ENCODE measurements around the gene ZNF581.

ZNF581 gene

GRCh38 chr19:55679343-55680257 lies 36.2 kb downstream of the ZNF581 start:
- DNase-seq (ENCODE audit: low read depth in 2 of 2) = no peak

DNA sequence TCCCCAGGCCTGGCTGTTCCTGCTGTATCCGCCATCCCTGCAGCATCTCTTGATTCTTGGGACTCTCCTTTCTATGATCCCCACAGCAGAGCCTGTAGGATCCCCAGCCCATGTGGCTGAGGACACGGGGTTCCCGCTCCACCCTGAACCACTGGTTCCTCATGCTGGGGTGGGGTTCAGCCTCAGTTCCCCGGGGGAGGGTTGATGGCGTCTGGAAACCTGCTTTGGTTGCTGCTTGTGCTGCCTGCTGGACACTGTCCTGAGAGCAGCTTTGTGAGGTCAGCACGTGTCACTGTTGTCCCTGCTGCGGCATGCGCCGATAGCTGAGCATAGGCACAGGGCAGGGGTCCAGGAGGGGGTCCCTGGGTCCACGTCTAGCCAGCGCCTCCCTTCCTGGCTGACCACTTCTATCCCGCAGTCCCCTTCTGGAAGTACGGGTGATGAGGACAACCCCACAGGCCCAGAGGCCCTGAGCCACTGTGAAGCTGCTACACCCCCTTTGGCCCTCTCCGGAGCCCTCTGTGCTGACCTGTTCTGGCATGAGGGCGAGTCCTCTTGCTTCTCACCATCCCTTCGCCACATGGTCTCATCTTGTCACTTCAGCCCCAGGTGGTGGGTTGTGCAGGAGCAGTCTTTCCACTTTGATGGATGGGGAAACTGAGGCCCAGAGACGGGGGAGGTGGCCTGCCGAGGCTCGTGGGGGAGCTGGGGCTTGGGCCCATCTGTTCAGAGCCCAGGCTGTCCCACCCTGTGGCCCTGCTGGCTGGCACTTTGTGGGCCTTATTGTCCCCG lies 37.1 kb downstream of the ZNF581 start:
- DNase-seq (ENCODE audit: low read depth in 2 of 2) = no peak

- no peak for DNase-seq (ENCODE audit: low read depth in 2 of 2)
Measured at GRCh38 chr19:55681131-55682092, 38.0 kb downstream of the ZNF581 start.

GRCh38 chr19:55683449-55684261 lies 40.2 kb downstream of the ZNF581 start:
- DNase-seq (ENCODE audit: low read depth in 2 of 2) = no peak

DNA sequence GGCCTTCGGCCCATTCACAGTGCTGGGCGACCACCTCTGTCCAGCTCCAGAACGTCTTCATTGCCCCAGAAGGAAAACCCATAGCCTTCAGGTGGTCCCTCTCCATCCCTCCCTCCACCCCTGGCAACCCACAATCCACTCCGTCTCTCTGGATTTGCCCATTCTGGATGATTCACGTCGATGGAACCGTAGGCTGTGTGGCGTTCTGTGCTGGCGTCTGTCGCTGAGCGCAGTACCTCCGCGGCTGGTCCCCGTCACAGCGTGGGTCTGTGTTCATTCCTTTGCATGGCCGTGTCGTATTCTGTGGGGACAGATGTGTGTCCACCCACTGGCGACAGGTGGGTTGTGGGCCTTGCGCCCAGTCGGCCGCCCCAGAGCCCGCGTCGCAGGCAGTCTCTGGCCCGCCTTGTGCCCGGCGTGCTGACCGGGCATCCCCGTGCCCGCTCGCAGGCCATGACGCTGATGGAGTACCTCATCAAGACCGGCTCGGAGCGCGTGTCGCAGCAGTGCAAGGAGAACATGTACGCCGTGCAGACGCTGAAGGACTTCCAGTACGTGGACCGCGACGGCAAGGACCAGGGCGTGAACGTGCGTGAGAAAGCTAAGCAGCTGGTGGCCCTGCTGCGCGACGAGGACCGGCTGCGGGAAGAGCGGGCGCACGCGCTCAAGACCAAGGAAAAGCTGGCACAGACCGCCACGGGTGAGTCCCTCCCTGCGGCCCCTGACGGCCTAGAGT lies 41.7 kb downstream of the ZNF581 start:
- no peak for DNase-seq (ENCODE audit: low read depth in 2 of 2)

GRCh38 chr19:55685776-55686175 lies 42.3 kb downstream of the ZNF581 start:
- no peak for DNase-seq (ENCODE audit: low read depth in 2 of 2)

- DNase-seq (ENCODE audit: low read depth in 2 of 2) = no peak
Measured at GRCh38 chr19:55686311-55687050, 43.0 kb downstream of the ZNF581 start.

DNA sequence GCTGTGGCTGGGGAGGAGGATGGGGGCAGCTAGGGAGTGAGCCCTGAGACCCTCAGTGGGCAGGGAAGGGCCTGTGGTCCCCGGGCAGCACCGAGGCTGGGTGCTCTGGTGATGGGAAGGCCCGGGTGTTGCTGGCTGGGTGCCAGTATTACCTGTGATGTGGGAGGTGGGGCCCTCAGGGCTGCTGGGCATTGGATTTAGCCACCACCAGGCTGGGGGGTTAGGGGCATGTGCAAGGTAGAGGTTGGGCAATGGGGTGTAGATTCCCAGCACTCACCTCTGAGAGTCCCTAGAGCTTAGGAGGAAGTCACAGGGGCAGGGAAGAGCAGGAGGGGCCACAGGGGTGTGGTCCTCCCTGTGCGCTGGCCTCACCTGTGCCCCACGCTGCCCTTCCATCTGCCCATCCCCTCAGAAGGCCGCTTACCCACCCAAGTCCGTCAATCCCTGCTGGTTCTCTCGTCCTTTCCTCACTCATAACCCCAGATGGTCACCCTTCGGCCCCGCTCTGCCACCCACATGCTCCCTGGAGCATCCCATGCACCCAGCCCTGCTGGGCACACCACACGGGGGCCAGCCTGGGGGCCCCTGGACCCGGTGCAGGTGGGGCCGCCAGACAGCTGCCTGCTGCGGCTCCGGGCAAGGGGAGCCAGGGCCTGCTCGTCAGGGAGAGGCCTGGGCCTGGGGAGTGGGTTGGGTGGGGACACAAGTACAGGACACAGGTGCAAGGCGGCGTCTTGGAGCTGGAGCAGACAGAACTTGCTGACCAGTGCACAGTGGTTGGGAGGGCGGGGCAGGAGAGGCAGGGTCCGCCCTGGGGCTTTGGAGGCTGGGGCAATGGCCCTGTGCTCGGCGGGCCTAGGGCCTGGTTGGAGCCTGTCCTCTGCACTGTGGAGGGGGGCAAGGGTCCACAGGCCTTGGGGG lies 44.1 kb downstream of the ZNF581 start:
- no peak for DNase-seq (ENCODE audit: low read depth in 2 of 2)

GRCh38 chr19:55688422-55689218 lies 45.2 kb downstream of the ZNF581 start:
- no peak for DNase-seq (ENCODE audit: low read depth in 2 of 2)

DNA sequence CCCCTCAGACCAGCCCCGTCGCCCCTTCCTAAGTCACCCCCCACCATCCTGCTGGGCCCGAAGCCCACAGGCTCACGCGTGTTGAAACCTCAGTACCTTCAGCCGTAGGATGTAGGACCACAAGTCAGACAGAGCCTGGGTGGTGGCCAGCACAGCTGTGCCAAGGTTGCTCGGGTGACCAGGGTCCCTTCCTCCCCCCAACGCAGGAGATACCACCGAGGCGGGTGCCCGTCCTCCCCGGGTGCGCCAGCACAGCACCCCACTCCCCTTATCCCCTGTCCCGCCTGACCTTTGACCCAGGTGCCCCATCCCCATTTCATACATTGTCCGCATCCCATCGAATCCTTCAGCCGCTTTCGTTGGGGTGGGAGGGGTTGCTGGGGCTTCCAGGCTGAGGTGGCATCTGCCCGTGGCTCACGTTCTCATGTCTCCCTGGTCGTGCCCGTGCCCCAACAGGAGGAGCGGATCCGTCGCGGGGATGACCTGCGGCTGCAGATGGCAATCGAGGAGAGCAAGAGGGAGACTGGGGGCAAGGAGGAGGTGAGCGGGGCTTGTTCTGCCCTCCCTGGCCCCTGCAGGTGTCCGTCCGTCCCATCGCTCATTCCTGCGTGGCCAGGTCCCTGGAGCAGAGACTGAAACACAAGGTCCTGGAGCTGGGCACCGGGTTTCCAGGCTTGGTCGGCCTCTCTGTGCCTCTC lies 46.1 kb downstream of the ZNF581 start:
- no peak for DNase-seq (ENCODE audit: low read depth in 2 of 2)

DNA sequence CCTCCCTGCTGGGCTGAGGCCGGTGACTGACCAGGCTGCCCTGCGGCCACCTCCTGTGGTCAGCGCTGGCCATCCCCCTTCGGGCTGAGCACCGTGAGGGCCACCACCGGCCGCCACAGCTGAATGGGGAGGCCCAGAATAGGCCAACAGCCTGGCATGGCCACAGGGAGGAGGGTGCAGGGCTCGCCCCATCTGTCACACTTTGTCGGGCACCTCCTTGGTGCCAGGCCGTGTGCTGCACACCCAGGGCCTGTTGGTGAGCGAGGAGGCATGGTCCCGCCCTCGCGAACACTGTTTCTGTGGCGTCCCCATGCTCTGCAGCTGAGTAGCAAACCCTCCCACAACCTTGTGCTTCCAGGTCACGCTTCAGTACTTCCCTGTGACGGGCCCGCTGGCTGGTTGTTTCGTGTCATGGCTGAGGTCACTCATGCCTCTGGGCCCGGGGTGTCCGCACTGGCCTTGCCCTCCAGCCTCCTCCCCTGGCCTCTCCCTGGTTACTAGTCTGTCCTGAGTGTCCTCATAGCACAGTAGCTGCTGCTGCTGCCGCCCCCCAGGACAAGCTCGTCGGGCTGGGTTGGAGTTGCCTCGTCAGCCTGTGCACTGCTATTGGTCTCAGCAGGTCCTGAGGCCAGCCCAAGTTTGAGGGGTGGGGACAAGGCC lies 46.8 kb downstream of the ZNF581 start:
- no peak for DNase-seq (ENCODE audit: low read depth in 2 of 2)

GRCh38 chr19:55690769-55691545 lies 47.5 kb downstream of the ZNF581 start:
- DNase-seq (ENCODE audit: low read depth in 2 of 2) = no peak

GRCh38 chr19:55691561-55692481 lies 48.4 kb downstream of the ZNF581 start:
- no peak for DNase-seq (ENCODE audit: low read depth in 2 of 2)

- DNase-seq (ENCODE audit: low read depth in 2 of 2) = no peak
Measured at GRCh38 chr19:55692681-55693081, 49.2 kb downstream of the ZNF581 start.
